ENCODE results near the gene SLIT3. TPM values are rescaled to one million over a fixed set of nuclear protein-coding genes. Genes with fewer than 3 reads are reported as not detected.

SLIT3 gene
- polyA plus RNA-seq, 1 of the 3 experiments (the other 2 are of a cell fraction), result 119 TPM

DNA sequence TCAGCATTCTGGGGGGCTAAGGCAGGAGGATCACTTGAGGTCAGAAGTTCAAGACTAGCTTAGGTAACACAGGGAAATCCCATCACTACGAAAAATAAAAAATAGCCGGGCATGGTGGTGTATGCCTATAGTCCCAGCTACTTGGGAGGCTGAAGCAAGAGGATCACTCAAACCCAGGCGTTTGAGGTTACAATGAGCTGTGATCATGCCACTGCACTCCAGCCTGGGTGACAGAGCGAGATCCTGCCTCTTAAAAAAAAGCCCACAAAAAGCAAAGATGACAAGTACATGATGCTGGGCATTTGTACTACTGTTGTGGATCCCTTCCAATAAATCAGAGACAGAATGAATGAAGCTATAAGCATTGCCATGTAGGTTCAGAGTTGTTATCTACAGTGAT, 401.7 kb downstream of the SLIT3 start:
- Histone ChIP-seq H4K20me1 (ENCODE audit: insufficient read depth) (no peaks in the 10 kb centered on the region), H3K79me2 (ENCODE audit: insufficient read depth) (no peaks in the 10 kb centered on the region; the same call in 1 of the 2 replicates), H2AFZ (ENCODE audit: low read depth) (no peak overlapping the region), H3K27me3 (ENCODE audit: insufficient read depth) (no peaks in the 10 kb centered on the region), H3K4me3 (ENCODE audit: low read depth in 2 of 2, low read length in 1 of 2) (no peak overlapping the region), H3K9me2 (no peaks in the 10 kb centered on the region), H3K4me1 (ENCODE audit: control insufficient read depth in 1 of 2, insufficient read depth in 2 of 2, low read depth in 1 of 2, low read length in 1 of 2) (peaks cover 0 to 57% of the 10 kb centered on the region in 2 experiments; a peak in 2 of 4 replicates), H3K9ac (no peak overlapping the region), H3K4me2 (no peak overlapping the region), H3K27ac (ENCODE audit: low read depth in 2 of 2, low read length in 1 of 2) (peak overlapping the region in 1 of 2 experiments; percentile 93; a peak in 1 of 4 replicates), H3K36me3 (replicated peaks in 1 of 2; ENCODE audit: control insufficient read depth in 1 of 2, insufficient read depth in 2 of 2, low read length in 1 of 2) (peaks cover 0 to 3% of the 10 kb centered on the region in 2 experiments), H3F3A (replicated peaks; ENCODE audit: insufficient read depth) (no peaks in the 10 kb centered on the region), H3K9me3 (no peaks in the 10 kb centered on the region)
- no peak for TF ChIP-seq SIN3A (IDR thresholded peaks at IDR 0.05; ENCODE audit: borderline replicate concordance, low read depth, low read length)
- no peak for TF ChIP-seq FOXM1 (IDR thresholded peaks at IDR 0.05; ENCODE audit: low read depth)
- TF ChIP-seq JUND (IDR thresholded peaks at IDR 0.05), result no peak
- TF ChIP-seq ELF1 (IDR thresholded peaks at IDR 0.05), result no peak
- TF ChIP-seq FOSL2 (IDR thresholded peaks at IDR 0.05; ENCODE audit: borderline replicate concordance, low read depth), result no peak
- TF ChIP-seq CHD2 (IDR thresholded peaks at IDR 0.05; ENCODE audit: low read length, partially characterized antibody), result no peak
- no peak for TF ChIP-seq RFX5 (IDR thresholded peaks at IDR 0.05; ENCODE audit: low read length)
- TF ChIP-seq, protein P1, sequence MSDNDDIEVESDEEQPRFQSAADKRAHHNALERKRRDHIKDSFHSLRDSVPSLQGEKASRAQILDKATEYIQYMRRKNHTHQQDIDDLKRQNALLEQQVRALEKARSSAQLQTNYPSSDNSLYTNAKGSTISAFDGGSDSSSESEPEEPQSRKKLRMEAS (IDR thresholded peaks at IDR 0.05; ENCODE audit: low read depth), result no peak
- TF ChIP-seq MXI1 (IDR thresholded peaks at IDR 0.05; ENCODE audit: low read depth, low read length), result no peak
- TF ChIP-seq, protein P2, sequence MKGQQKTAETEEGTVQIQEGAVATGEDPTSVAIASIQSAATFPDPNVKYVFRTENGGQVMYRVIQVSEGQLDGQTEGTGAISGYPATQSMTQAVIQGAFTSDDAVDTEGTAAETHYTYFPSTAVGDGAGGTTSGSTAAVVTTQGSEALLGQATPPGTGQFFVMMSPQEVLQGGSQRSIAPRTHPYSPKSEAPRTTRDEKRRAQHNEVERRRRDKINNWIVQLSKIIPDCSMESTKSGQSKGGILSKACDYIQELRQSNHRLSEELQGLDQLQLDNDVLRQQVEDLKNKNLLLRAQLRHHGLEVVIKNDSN (IDR thresholded peaks at IDR 0.05; ENCODE audit: borderline replicate concordance, low read depth), result no peak
- no peak for TF ChIP-seq GATA2 (CRISPR knock-in tag; IDR thresholded peaks at IDR 0.05)
- TF ChIP-seq TAF1 (IDR thresholded peaks at IDR 0.05; ENCODE audit: borderline replicate concordance, low read depth, low read length), result no peak
- TF ChIP-seq, protein P3, sequence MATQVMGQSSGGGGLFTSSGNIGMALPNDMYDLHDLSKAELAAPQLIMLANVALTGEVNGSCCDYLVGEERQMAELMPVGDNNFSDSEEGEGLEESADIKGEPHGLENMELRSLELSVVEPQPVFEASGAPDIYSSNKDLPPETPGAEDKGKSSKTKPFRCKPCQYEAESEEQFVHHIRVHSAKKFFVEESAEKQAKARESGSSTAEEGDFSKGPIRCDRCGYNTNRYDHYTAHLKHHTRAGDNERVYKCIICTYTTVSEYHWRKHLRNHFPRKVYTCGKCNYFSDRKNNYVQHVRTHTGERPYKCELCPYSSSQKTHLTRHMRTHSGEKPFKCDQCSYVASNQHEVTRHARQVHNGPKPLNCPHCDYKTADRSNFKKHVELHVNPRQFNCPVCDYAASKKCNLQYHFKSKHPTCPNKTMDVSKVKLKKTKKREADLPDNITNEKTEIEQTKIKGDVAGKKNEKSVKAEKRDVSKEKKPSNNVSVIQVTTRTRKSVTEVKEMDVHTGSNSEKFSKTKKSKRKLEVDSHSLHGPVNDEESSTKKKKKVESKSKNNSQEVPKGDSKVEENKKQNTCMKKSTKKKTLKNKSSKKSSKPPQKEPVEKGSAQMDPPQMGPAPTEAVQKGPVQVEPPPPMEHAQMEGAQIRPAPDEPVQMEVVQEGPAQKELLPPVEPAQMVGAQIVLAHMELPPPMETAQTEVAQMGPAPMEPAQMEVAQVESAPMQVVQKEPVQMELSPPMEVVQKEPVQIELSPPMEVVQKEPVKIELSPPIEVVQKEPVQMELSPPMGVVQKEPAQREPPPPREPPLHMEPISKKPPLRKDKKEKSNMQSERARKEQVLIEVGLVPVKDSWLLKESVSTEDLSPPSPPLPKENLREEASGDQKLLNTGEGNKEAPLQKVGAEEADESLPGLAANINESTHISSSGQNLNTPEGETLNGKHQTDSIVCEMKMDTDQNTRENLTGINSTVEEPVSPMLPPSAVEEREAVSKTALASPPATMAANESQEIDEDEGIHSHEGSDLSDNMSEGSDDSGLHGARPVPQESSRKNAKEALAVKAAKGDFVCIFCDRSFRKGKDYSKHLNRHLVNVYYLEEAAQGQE (IDR thresholded peaks at IDR 0.05; ENCODE audit: low read depth, low read length), result no peak
- TF ChIP-seq RCOR1 (IDR thresholded peaks at IDR 0.05; ENCODE audit: low read length), result no peak
- TF ChIP-seq, protein P4, sequence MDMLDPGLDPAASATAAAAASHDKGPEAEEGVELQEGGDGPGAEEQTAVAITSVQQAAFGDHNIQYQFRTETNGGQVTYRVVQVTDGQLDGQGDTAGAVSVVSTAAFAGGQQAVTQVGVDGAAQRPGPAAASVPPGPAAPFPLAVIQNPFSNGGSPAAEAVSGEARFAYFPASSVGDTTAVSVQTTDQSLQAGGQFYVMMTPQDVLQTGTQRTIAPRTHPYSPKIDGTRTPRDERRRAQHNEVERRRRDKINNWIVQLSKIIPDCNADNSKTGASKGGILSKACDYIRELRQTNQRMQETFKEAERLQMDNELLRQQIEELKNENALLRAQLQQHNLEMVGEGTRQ (IDR thresholded peaks at IDR 0.05; ENCODE audit: borderline replicate concordance, low read depth, low read length), result no peak
- TF ChIP-seq TCF12 (IDR thresholded peaks at IDR 0.05), result no peak
- TF ChIP-seq, protein P5, sequence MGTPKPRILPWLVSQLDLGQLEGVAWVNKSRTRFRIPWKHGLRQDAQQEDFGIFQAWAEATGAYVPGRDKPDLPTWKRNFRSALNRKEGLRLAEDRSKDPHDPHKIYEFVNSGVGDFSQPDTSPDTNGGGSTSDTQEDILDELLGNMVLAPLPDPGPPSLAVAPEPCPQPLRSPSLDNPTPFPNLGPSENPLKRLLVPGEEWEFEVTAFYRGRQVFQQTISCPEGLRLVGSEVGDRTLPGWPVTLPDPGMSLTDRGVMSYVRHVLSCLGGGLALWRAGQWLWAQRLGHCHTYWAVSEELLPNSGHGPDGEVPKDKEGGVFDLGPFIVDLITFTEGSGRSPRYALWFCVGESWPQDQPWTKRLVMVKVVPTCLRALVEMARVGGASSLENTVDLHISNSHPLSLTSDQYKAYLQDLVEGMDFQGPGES (IDR thresholded peaks at IDR 0.05; ENCODE audit: low read depth, low read length), result no peak
- TF ChIP-seq, protein P6, sequence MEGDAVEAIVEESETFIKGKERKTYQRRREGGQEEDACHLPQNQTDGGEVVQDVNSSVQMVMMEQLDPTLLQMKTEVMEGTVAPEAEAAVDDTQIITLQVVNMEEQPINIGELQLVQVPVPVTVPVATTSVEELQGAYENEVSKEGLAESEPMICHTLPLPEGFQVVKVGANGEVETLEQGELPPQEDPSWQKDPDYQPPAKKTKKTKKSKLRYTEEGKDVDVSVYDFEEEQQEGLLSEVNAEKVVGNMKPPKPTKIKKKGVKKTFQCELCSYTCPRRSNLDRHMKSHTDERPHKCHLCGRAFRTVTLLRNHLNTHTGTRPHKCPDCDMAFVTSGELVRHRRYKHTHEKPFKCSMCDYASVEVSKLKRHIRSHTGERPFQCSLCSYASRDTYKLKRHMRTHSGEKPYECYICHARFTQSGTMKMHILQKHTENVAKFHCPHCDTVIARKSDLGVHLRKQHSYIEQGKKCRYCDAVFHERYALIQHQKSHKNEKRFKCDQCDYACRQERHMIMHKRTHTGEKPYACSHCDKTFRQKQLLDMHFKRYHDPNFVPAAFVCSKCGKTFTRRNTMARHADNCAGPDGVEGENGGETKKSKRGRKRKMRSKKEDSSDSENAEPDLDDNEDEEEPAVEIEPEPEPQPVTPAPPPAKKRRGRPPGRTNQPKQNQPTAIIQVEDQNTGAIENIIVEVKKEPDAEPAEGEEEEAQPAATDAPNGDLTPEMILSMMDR (IDR thresholded peaks at IDR 0.05), result no peak
- WGBS (ENCODE audit: low lambda C conversion rate), result 89% methylated on average over 4 of the region's 4 CpGs
- DNase-seq, result no peak
- CTCF ChIA-PET, result interaction anchor here (1.0 to 2.1 kb wide), 4 partner anchors 10 to 16 kb away, joined by 3 to 9 read pairs (median 6); no protein-coding TSS in a partner anchor
- POLR2A ChIA-PET, result interaction anchor here (2.1 kb wide), 1 partner anchor 14 kb away, joined by 14 read pairs; no protein-coding TSS in a partner anchor

All from SK-N-SH (cell line).